Mesothelial cell of epicardium (in vitro differentiated cells): ENCODE measurements around the gene KIRREL3. TPM values are rescaled to one million over a fixed set of nuclear protein-coding genes. Genes with fewer than 3 reads are reported as not detected.

Experiments
- DNase-seq, 2 experiments: peaks; one replicate each; pipeline ENCODE4 v3.0.0; 2021; ENCODE audit warnings: low spot score in 2 of 2; ENCODE audit not compliant: unreplicated experiment in 2 of 2
- H3K27ac Mint-ChIP-seq: 2 replicates; pipeline ENCODE4 v1.8.0; 2021; ENCODE audit warnings: mixed read lengths
- H3K27me3 Mint-ChIP-seq: 2 replicates; pipeline ENCODE4 v1.8.0; 2021; ENCODE audit warnings: low read depth, mixed read lengths
- H3K36me3 Mint-ChIP-seq: 2 replicates; pipeline ENCODE4 v1.8.0; 2021; ENCODE audit warnings: mixed read lengths
- H3K4me1 Mint-ChIP-seq: 2 replicates; pipeline ENCODE4 v1.8.0; 2021; ENCODE audit warnings: mixed read lengths
- H3K4me3 Mint-ChIP-seq: 2 replicates; pipeline ENCODE4 v1.8.0; 2021; ENCODE audit warnings: mild to moderate bottlenecking, moderate library complexity, mixed read lengths
- H3K9me3 Mint-ChIP-seq: 2 replicates; pipeline ENCODE4 v1.8.0; 2021; ENCODE audit warnings: mixed read lengths
- total RNA-seq: library from RNA; stranded (reverse); gene quantifications from 3 replicates; pipeline ENCODE4 v1.2.1, GENCODE V29; 2021
- TF ChIP-seq, protein P1 (sequence below): fragments of 200-600 bp; sonication (generic); IDR thresholded peaks from one replicate; pipeline ENCODE4 v1.5.0; 2021; ENCODE audit warnings: antibody characterized with exemption; ENCODE audit not compliant: unreplicated experiment

The KIRREL3 gene
- total RNA-seq, 1 donor from 2014 or later = 0.31 TPM

DNA sequence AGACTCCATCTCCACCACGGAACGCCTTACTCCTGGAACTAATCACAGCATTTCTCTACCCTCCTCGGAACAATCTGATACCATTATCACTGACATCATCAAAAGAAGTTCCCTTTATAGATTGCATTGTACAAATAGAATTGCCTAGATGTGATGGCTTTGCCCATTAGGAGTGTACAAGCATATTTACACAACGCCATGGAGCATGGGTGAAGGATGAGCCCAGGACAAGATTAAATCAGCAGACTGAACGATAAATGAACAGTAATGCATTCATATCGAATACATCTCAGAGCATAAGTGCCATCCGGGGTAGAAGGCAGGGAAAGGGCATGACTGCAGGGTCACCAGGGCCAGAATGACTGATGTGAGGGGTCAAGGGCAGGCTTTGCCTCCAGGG lies 57.3 kb downstream of the KIRREL3 start:
- Mint-ChIP-seq H3K27ac (no peak overlapping the region), H3K4me1 (peaks cover 8% of the 10 kb centered on the region), H3K4me3 (no peak overlapping the region), H3K9me3 (no peaks in the 10 kb centered on the region), H3K36me3 (no peaks in the 10 kb centered on the region), H3K27me3 (peaks cover 32% of the 10 kb centered on the region)
- TF ChIP-seq, protein P1, sequence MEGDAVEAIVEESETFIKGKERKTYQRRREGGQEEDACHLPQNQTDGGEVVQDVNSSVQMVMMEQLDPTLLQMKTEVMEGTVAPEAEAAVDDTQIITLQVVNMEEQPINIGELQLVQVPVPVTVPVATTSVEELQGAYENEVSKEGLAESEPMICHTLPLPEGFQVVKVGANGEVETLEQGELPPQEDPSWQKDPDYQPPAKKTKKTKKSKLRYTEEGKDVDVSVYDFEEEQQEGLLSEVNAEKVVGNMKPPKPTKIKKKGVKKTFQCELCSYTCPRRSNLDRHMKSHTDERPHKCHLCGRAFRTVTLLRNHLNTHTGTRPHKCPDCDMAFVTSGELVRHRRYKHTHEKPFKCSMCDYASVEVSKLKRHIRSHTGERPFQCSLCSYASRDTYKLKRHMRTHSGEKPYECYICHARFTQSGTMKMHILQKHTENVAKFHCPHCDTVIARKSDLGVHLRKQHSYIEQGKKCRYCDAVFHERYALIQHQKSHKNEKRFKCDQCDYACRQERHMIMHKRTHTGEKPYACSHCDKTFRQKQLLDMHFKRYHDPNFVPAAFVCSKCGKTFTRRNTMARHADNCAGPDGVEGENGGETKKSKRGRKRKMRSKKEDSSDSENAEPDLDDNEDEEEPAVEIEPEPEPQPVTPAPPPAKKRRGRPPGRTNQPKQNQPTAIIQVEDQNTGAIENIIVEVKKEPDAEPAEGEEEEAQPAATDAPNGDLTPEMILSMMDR = no peak
- DNase-seq = no peak

DNA sequence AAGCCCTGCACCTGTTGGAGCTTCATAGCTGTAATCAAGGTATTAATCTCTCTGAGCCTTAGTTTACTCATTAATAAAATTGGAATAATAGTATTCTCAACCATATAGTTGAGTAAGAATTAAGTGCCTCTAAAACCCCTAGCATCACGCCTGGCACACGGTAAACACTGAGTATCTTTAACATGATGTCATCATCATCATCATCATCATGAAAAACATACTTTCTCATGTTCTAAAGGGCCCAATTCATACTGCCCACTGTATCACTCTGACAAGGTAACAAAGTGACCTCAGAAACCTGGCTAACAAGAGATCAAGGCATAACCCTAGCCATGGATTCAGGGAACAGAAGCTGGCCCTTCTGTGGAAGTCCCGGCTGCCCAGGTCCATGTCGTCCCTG lies 58.4 kb downstream of the KIRREL3 start:
- Mint-ChIP-seq H3K4me1 (peaks cover 8% of the 10 kb centered on the region), H3K36me3 (no peaks in the 10 kb centered on the region), H3K9me3 (no peaks in the 10 kb centered on the region), H3K4me3 (no peak overlapping the region), H3K27me3 (peaks cover 23% of the 10 kb centered on the region), H3K27ac (no peak overlapping the region)
- no peak for DNase-seq
- TF ChIP-seq, protein P1 = no peak

DNA sequence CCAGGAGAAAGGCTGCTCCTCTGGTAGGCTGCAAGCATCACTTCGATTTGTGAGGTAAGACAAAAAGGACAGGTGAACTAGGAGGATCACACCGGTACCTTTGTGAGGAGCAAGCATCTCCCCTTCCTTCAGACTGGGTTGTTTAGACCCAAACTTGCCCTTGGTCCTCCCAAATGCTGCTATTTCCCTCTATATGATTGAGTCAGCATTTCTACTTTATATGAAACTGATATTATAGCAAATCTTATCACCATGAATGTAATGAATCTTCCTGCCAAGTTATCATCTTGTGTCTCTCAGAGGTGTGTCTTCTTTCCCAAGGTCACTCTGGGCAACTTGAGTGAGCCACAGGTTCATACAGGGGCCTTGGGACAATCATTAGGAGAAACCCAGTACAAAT lies 61.0 kb downstream of the KIRREL3 start:
- Mint-ChIP-seq H3K4me1 (no peaks in the 10 kb centered on the region), H3K27ac (no peak overlapping the region), H3K9me3 (peaks cover 12% of the 10 kb centered on the region), H3K4me3 (no peak overlapping the region), H3K27me3 (peaks cover 20% of the 10 kb centered on the region), H3K36me3 (no peaks in the 10 kb centered on the region)
- TF ChIP-seq, protein P1 = no peak
- DNase-seq = no peak

DNA sequence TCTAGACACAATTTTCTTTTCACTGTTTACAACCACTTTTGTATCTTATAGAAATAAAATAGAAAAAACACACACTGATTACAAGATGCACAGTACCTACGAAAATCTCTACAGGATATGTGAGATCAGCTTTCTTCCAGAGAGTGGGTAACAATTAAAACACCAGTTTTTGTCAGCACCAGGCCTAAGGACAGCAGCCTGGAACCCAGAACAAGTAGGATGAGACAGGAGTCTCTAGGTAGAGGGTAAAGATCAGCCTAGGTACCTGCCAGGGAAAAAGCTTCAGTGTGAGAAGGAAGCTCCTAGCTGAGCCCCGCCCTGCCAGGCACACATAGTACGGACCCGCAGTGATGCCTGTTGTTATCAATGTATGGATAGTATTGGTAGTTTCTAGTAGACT lies 61.9 kb downstream of the KIRREL3 start:
- Mint-ChIP-seq H3K27ac (no peak overlapping the region), H3K36me3 (no peaks in the 10 kb centered on the region), H3K4me3 (no peak overlapping the region), H3K4me1 (no peaks in the 10 kb centered on the region), H3K27me3 (peaks cover 20% of the 10 kb centered on the region), H3K9me3 (peaks cover 20% of the 10 kb centered on the region)
- DNase-seq = no peak
- TF ChIP-seq, protein P1 = no peak

DNA sequence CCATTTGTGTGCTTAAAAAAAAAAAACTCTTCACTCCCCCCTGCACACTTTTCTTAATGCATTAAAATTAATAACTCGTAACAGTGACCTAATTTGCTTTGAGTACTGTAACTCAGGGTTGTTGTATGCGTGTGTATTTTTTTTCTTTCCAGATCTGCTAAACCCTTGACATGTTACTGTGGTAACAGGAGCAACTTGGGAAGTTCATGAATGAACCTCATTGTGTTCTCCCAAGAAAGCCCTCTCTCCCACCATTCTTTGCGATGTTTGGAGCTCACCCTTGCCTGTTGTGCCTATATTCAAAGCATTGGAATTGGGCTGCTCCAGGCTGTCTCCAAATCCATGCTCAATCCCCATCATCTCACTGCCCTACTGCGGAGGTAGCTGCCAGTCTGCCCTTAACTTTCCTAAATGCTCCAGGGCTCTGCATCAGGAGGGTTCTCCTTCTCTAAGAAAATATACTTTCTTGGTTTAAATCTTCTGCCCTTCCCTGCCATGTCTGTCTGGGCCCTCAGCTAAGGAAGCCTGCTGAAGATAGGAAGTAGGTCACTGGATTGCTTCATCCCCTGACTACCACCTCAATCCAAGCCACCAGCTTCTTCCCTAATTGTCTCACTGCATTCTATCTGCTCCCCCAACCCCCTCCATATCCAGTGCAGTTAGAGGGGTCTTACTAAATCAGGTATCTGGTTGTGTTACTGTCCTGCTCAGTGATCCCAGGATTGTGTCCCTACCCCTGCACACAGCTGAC lies 70.3 kb downstream of the KIRREL3 start:
- H3K27me3 Mint-ChIP-seq = peaks cover 9% of the 10 kb centered on the region
- no peak overlapping the region for H3K4me3 Mint-ChIP-seq
- no peak overlapping the region for H3K27ac Mint-ChIP-seq
- TF ChIP-seq, protein P1 = no peak
- no peak for DNase-seq
- H3K9me3 Mint-ChIP-seq = peaks cover 20% of the 10 kb centered on the region
- H3K36me3 Mint-ChIP-seq = no peaks in the 10 kb centered on the region
- H3K4me1 Mint-ChIP-seq = peaks cover 3% of the 10 kb centered on the region
